Keratinocyte (primary cell): ENCODE measurements around the gene RNF148. TPM values are rescaled to one million over a fixed set of nuclear protein-coding genes. Genes with fewer than 3 reads are reported as not detected.

ENCODE experiments used
- DNase-seq: peaks from one replicate; pipeline ENCODE4 v3.0.0-alpha.2; 2011; ENCODE audit warnings: low read depth, missing footprints, low spot score
- FAIRE-seq: peaks from 2 replicates; lab custom pipeline; 2011; peaks lifted over from hg19 to GRCh38; lab: Jason Lieb, UNC
- H2AFZ ChIP-seq: 2 replicates; pipeline ENCODE4 v1.6.0; 2012; ENCODE audit warnings: low read length, control low read depth, inconsistent platforms; ENCODE audit not compliant: control insufficient read depth
- H3K27ac ChIP-seq: 2 replicates; pipeline ENCODE4 v1.5.1; 2011; ENCODE audit warnings: low read length; ENCODE audit not compliant: control insufficient read depth, insufficient read depth
- H3K27me3 ChIP-seq: 3 replicates; pipeline ENCODE4 v1.6.0; 2011; ENCODE audit warnings: low read length; ENCODE audit not compliant: control insufficient read depth, insufficient read depth; ENCODE audit errors: extremely low read depth
- H3K36me3 ChIP-seq, 2 experiments: 2 replicates in 1 of 2; 3 replicates in 1 of 2; pipeline ENCODE4 v1.5.1; 2011; ENCODE audit warnings: low read length in 2 of 2, mild to moderate bottlenecking in 1 of 2; ENCODE audit not compliant: control insufficient read depth in 2 of 2, insufficient read depth in 2 of 2; ENCODE audit errors: extremely low read depth in 1 of 2
- H3K4me1 ChIP-seq: 3 replicates; pipeline ENCODE4 v1.5.1; 2011; ENCODE audit warnings: low read length; ENCODE audit not compliant: control insufficient read depth, insufficient read depth; ENCODE audit errors: extremely low read depth
- H3K4me2 ChIP-seq: 3 replicates; pipeline ENCODE4 v1.6.0; 2011; ENCODE audit warnings: low read depth, low read length; ENCODE audit not compliant: control insufficient read depth, insufficient read depth; ENCODE audit errors: extremely low read depth
- H3K4me3 ChIP-seq, 3 experiments: fragments of 200-600 bp in 1 of 3; sonication (generic) in 1 of 3; 2 replicates in 2 of 3; 3 replicates in 1 of 3; pipeline ENCODE4 v1.5.1; 2011 to 2016; ENCODE audit warnings: low read length in 3 of 3, mild to moderate bottlenecking in 3 of 3, control low read depth in 2 of 3, inconsistent platforms in 1 of 3, low read depth in 1 of 3, mixed read lengths in 1 of 3, mixed run types in 1 of 3, moderate library complexity in 1 of 3; ENCODE audit not compliant: control insufficient read depth in 2 of 3, insufficient read depth in 2 of 3; ENCODE audit errors: extremely low read depth in 1 of 3
- H3K79me2 ChIP-seq: 2 replicates; pipeline ENCODE4 v1.6.0; 2012; ENCODE audit warnings: low read length; ENCODE audit not compliant: control insufficient read depth, insufficient read depth
- H3K9ac ChIP-seq: 3 replicates; pipeline ENCODE4 v1.6.0; 2011; ENCODE audit warnings: low read length; ENCODE audit not compliant: control insufficient read depth, insufficient read depth; ENCODE audit errors: extremely low read depth
- H3K9me1 ChIP-seq: 3 replicates; pipeline ENCODE4 v1.6.0; 2011; ENCODE audit warnings: low read length; ENCODE audit not compliant: control insufficient read depth, insufficient read depth; ENCODE audit errors: extremely low read depth
- H3K9me3 ChIP-seq: 2 replicates; pipeline ENCODE4 v1.5.1; 2012; ENCODE audit warnings: low read depth, low read length; ENCODE audit not compliant: control insufficient read depth
- H4K20me1 ChIP-seq: 3 replicates; pipeline ENCODE4 v1.6.0; 2011; ENCODE audit warnings: low read length; ENCODE audit not compliant: control insufficient read depth, insufficient read depth; ENCODE audit errors: extremely low read depth
- EZH2 ChIP-seq: IDR thresholded peaks from one replicate; pipeline ENCODE4 v1.6.1; 2012; ENCODE audit warnings: inconsistent platforms, mild to moderate bottlenecking, low read length, moderate library complexity
- dilution Hi-C: fragments of 300-500 bp; cut with MboI; formaldehyde crosslinking; loops from one replicate; pipeline ENCODE4 v1.7.0; 2020; ENCODE audit warnings: low sequenced_read_pairs; ENCODE audit not compliant: extremely low pct_ligation_motif_present
- polyA plus RNA-seq, 5 experiments: library from polyadenylated mRNA; depleted of rRNA in 3 of 5; stranded (reverse) in 3 of 5; stranded (forward) in 1 of 5; unstranded in 1 of 5; fragments of >200 nt; gene quantifications; 1 replicate in 1 of 5; 2 replicates in 3 of 5; 3 replicates in 1 of 5; pipeline versions ENCODE4 v1.2.1 to v1.2.3, GENCODE V29; 2011 to 2012; ENCODE audit warnings: missing spikeins in 2 of 5, low read depth in 1 of 5, low replicate concordance in 1 of 5
- TF ChIP-seq, protein P1 (sequence below), 3 experiments: IDR thresholded peaks in 1 of 3; conservative IDR thresholded peaks in 1 of 3; optimal IDR thresholded peaks in 1 of 3; 2 replicates in 2 of 3; 3 replicates in 1 of 3; pipeline versions ENCODE3 to v1.5.1; 2011; ENCODE audit warnings: low read length in 3 of 3, mild to moderate bottlenecking in 3 of 3, moderate library complexity in 2 of 3, control low read depth in 1 of 3, inconsistent platforms in 1 of 3; ENCODE audit not compliant: insufficient read depth in 2 of 3; ENCODE audit errors: extremely low read depth in 1 of 3

Gene RNF148
- polyA plus RNA-seq, 1 donor (not counting 4 experiments of a cell fraction or from before 2014, with no cell fraction given) = not detected

DNA sequence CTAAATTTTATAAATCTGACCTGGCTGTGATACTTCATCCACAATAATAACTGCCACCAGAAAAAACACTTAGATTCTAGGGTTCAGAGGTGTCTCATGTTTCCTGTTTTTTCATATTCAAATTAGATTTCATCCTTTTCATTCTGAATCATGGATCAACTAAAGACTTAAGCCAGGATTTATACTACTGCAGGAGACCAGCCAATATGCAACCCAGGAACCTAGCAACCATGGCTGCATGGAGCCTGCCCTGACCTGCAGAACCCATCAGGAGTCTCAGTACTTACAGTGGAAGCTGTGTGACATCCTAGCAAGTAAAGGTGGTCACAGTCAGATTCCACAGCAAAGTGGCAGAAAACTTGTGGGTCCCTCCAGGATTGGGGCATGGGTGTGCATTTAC is 40.5 kb upstream of the RNF148 start:
- dilution Hi-C loops = no loop called here
- no peak overlapping the region for H2AFZ ChIP-seq
- H3K9me3 ChIP-seq = no peaks in the 10 kb centered on the region
- DNase-seq (no peak), FAIRE-seq (no peak)
- H3K79me2 ChIP-seq = no peaks in the 10 kb centered on the region
- no peaks in the 10 kb centered on the region for H3K36me3 ChIP-seq
- no peaks in the 10 kb centered on the region for H3K9me1 ChIP-seq
- H3K9ac ChIP-seq = no peak overlapping the region
- H3K4me3 ChIP-seq = no peak overlapping the region
- no peaks in the 10 kb centered on the region for H4K20me1 ChIP-seq
- no peak for TF ChIP-seq EZH2
- TF ChIP-seq, protein P1, sequence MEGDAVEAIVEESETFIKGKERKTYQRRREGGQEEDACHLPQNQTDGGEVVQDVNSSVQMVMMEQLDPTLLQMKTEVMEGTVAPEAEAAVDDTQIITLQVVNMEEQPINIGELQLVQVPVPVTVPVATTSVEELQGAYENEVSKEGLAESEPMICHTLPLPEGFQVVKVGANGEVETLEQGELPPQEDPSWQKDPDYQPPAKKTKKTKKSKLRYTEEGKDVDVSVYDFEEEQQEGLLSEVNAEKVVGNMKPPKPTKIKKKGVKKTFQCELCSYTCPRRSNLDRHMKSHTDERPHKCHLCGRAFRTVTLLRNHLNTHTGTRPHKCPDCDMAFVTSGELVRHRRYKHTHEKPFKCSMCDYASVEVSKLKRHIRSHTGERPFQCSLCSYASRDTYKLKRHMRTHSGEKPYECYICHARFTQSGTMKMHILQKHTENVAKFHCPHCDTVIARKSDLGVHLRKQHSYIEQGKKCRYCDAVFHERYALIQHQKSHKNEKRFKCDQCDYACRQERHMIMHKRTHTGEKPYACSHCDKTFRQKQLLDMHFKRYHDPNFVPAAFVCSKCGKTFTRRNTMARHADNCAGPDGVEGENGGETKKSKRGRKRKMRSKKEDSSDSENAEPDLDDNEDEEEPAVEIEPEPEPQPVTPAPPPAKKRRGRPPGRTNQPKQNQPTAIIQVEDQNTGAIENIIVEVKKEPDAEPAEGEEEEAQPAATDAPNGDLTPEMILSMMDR (optimal IDR thresholded peaks at IDR 0.05 in 1 of 3, IDR thresholded peaks at IDR 0.05 in 1 of 3, conservative IDR thresholded peaks at IDR 0.05 in 1 of 3; ENCODE audit: extremely low read depth in 1 of 3, insufficient read depth in 2 of 3, low read length in 3 of 3) = no peak
- no peaks in the 10 kb centered on the region for H3K27me3 ChIP-seq
- H3K4me2 ChIP-seq = peak overlapping the region; percentile 18
- H3K4me1 ChIP-seq = peaks cover 4% of the 10 kb centered on the region
- no peak overlapping the region for H3K27ac ChIP-seq

DNA sequence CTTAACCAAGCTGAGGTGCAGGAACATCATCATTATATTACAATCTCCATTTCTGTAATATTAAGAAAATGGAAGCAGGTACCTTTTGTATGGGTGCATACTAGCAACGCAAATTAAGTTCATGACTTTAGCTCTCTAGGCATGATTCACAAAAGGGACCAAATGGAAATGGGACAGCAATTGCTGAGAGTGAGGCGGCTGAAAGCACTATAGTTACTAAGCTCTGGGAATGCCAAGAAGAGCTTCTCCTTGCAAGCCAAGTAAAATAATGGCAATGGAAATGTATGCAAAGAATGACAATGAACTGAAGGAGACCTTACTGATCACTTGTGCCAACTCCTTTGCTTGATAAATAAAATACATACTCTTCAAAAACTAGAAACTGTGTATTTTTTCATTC is 36.2 kb upstream of the RNF148 start:
- no peak overlapping the region for H3K4me2 ChIP-seq
- no peaks in the 10 kb centered on the region for H4K20me1 ChIP-seq
- H3K9me1 ChIP-seq = no peaks in the 10 kb centered on the region
- H3K4me1 ChIP-seq = peaks cover 4% of the 10 kb centered on the region
- H3K27me3 ChIP-seq = no peaks in the 10 kb centered on the region
- H3K79me2 ChIP-seq = no peaks in the 10 kb centered on the region
- FAIRE-seq (no peak), DNase-seq (no peak)
- TF ChIP-seq, protein P1 (optimal IDR thresholded peaks at IDR 0.05 in 1 of 3, IDR thresholded peaks at IDR 0.05 in 1 of 3, conservative IDR thresholded peaks at IDR 0.05 in 1 of 3; ENCODE audit: extremely low read depth in 1 of 3, insufficient read depth in 2 of 3, low read length in 3 of 3) = no peak
- TF ChIP-seq EZH2 = no peak
- no peaks in the 10 kb centered on the region for H3K9me3 ChIP-seq
- H3K4me3 ChIP-seq = no peak overlapping the region
- no peak overlapping the region for H3K9ac ChIP-seq
- dilution Hi-C loops = no loop called here
- H3K27ac ChIP-seq = no peak overlapping the region
- H3K36me3 ChIP-seq = no peaks in the 10 kb centered on the region
- H2AFZ ChIP-seq = no peak overlapping the region
